Mesenchymal stem cell (in vitro differentiated cells and primary cell): Measurements from ENCODE around the gene TWIST2.
A peak's percentile ranks its signal among the peaks of the same experiment; 100 is the strongest.

Experiments used
- DNase-seq: peaks from one replicate; pipeline ENCODE4 v3.0.0-alpha.2; 2013
- H2AFZ ChIP-seq: one replicate; pipeline ENCODE4 v1.6.1; 2013; ENCODE audit warnings: low read depth, mild to moderate bottlenecking, control low read depth, inconsistent platforms, low read length, moderate library complexity
- H2AK5ac ChIP-seq: 2 replicates; pipeline ENCODE4 v1.6.1; 2013; ENCODE audit warnings: low read length, moderate library complexity, mild to moderate bottlenecking, inconsistent platforms; ENCODE audit not compliant: severe bottlenecking
- H2BK120ac ChIP-seq: one replicate; pipeline ENCODE4 v1.6.1; 2013; ENCODE audit warnings: low read depth, mild to moderate bottlenecking, inconsistent platforms, low read length, moderate library complexity
- H2BK12ac ChIP-seq, 2 experiments: one replicate each; pipeline ENCODE4 v1.6.1; 2013; ENCODE audit warnings: inconsistent platforms in 2 of 2, low read length in 2 of 2, mild to moderate bottlenecking in 2 of 2, moderate library complexity in 2 of 2, control low read depth in 1 of 2
- H2BK15ac ChIP-seq: one replicate; pipeline ENCODE4 v1.6.1; 2013; ENCODE audit warnings: mild to moderate bottlenecking, low read depth, inconsistent platforms; ENCODE audit not compliant: poor library complexity, severe bottlenecking
- H2BK5ac ChIP-seq: 2 replicates; pipeline ENCODE4 v1.6.1; 2013; ENCODE audit warnings: low read depth, mild to moderate bottlenecking, low read length, control low read depth, inconsistent platforms; ENCODE audit not compliant: poor library complexity, severe bottlenecking
- H3K14ac ChIP-seq, 2 experiments: one replicate each; pipeline ENCODE4 v1.6.1; 2013; ENCODE audit warnings: inconsistent platforms in 2 of 2, low read length in 2 of 2, control low read depth in 1 of 2, mild to moderate bottlenecking in 1 of 2, moderate library complexity in 1 of 2
- H3K18ac ChIP-seq, 2 experiments: one replicate each; pipeline ENCODE4 v1.6.1; 2013; ENCODE audit warnings: inconsistent platforms in 2 of 2, low read length in 2 of 2, control low read depth in 1 of 2, low read depth in 1 of 2, mild to moderate bottlenecking in 1 of 2
- H3K23ac ChIP-seq, 2 experiments: one replicate each; pipeline ENCODE4 v1.6.1; 2013; ENCODE audit warnings: inconsistent platforms in 2 of 2, low read length in 2 of 2, mild to moderate bottlenecking in 2 of 2, moderate library complexity in 2 of 2, control low read depth in 1 of 2
- H3K27ac ChIP-seq: 2 replicates; pipeline ENCODE4 v1.5.1; 2013; ENCODE audit warnings: mild to moderate bottlenecking, moderate library complexity, low read length, control low read depth, inconsistent platforms; ENCODE audit not compliant: poor library complexity, severe bottlenecking
- H3K27me3 ChIP-seq, 2 experiments: 2 replicates each; pipeline versions ENCODE4 v1.6.1 to v1.7.0; 2013; ENCODE audit warnings: low read length in 2 of 2, mild to moderate bottlenecking in 2 of 2, moderate library complexity in 2 of 2, control low read depth in 1 of 2, inconsistent platforms in 1 of 2; ENCODE audit not compliant: control insufficient read depth in 1 of 2, insufficient read depth in 1 of 2
- H3K36me3 ChIP-seq, 2 experiments: 2 replicates each; pipeline versions ENCODE4 v1.6.1 to v1.7.0; 2013; ENCODE audit warnings: low read length in 2 of 2, control low read depth in 1 of 2, inconsistent platforms in 1 of 2, low read depth in 1 of 2, mild to moderate bottlenecking in 1 of 2; ENCODE audit not compliant: insufficient read depth in 2 of 2, control insufficient read depth in 1 of 2
- H3K4ac ChIP-seq, 2 experiments: one replicate each; pipeline ENCODE4 v1.6.1; 2013; ENCODE audit warnings: inconsistent platforms in 2 of 2, low read length in 2 of 2, mild to moderate bottlenecking in 2 of 2, moderate library complexity in 2 of 2, control low read depth in 1 of 2, low read depth in 1 of 2
- H3K4me1 ChIP-seq: 2 replicates; pipeline ENCODE4 v1.6.1; 2013; ENCODE audit warnings: low read depth, low read length, control low read depth; ENCODE audit not compliant: control insufficient read depth, insufficient read depth
- H3K4me2 ChIP-seq: 2 replicates; pipeline ENCODE4 v1.6.1; 2013; ENCODE audit warnings: low read length, mild to moderate bottlenecking, inconsistent platforms; ENCODE audit not compliant: poor library complexity, severe bottlenecking
- H3K4me3 ChIP-seq, 2 experiments: 2 replicates each; pipeline versions ENCODE4 v1.5.1 to v1.7.0; 2013; ENCODE audit warnings: low read length in 2 of 2, mild to moderate bottlenecking in 2 of 2, control low read depth in 1 of 2, low read depth in 1 of 2; ENCODE audit not compliant: insufficient read depth in 1 of 2
- H3K79me1 ChIP-seq: replicated peaks from 2 replicates; pipeline ENCODE4 v1.6.1; 2013; ENCODE audit warnings: mild to moderate bottlenecking, control low read depth, low read length, inconsistent platforms; ENCODE audit not compliant: poor library complexity, severe bottlenecking
- H3K9ac ChIP-seq: 2 replicates; pipeline ENCODE4 v1.7.0; 2013; ENCODE audit warnings: mild to moderate bottlenecking, low read length, moderate library complexity
- H3K9me3 ChIP-seq: 2 replicates; pipeline ENCODE4 v1.7.0; 2013; ENCODE audit warnings: mild to moderate bottlenecking, low read length; ENCODE audit not compliant: control insufficient read depth
- H4K8ac ChIP-seq: one replicate; pipeline ENCODE4 v1.6.1; 2013; ENCODE audit warnings: inconsistent platforms, mild to moderate bottlenecking, low read length, moderate library complexity
- H4K91ac ChIP-seq: one replicate; pipeline ENCODE4 v1.6.1; 2013; ENCODE audit warnings: mild to moderate bottlenecking, low read length, inconsistent platforms
- WGBS: methylation state at CpG from one replicate; pipeline ENCODE4 v1.1.7; 2013; ENCODE audit warnings: mixed read lengths; 5-methylcytosine and 5-hydroxymethylcytosine counted together

The TWIST2 gene

DNA sequence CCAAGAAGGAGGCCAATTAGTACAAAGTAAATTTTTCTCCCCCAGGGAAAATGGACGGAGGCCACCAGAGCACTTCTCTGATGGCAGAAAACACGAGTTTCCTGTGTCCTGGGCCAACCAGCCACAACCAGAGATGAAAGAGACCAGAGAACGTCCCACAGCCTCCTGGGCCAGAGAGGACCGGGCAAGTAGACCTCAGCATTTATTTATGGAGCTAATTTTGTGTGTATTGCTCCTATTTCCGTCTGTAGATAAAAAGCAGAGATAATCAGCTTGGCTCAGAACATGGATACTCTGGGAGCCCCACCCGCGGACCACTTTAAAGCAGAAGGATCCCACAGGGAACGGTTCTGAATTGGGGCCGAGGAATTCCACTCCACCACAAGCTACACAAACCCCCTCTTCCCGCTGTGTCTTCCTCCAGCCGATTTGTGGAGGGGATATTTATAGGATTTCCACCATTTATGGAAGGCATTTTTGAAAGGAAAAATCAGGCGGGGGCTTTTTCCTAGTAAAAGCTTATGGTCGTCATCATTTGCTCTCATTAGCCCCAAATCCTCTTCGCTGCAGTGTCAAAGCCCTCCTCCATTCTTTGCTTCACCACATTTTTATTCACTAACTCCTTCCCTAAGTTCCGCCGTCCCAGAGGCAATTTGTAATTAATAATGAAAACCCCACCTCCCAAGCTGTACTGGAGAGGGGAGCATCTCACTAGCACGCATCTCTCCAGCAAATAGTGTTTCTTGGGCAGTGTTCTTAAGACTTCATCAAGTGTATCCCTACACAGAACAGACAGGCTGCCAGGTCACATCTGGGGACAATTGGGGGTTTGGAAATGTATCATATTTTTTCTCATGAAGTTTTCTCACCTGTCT is 43.7 kb upstream of the TWIST2 start:
- Histone ChIP-seq H2BK15ac (no peak overlapping the region), H3K4me1 (no peaks in the 10 kb centered on the region), H3K18ac (no peak overlapping the region), H3K27me3 (peaks cover 0 to 13% of the 10 kb centered on the region in 2 experiments), H3K27ac (no peak overlapping the region), H2AFZ (no peak overlapping the region), H3K4ac (no peak overlapping the region), H4K91ac (no peak overlapping the region), H2BK5ac (no peak overlapping the region), H3K36me3 (no peaks in the 10 kb centered on the region), H3K4me2 (no peak overlapping the region), H3K4me3 (no peak overlapping the region), H2BK120ac (no peak overlapping the region), H3K9me3 (peaks cover 22% of the 10 kb centered on the region), H3K79me1 (no peaks in the 10 kb centered on the region), H4K8ac (no peak overlapping the region), H3K14ac (no peak overlapping the region), H2BK12ac (no peak overlapping the region), H3K9ac (peak overlapping the region; percentile 26), H3K23ac (no peak overlapping the region), H2AK5ac (no peak overlapping the region)
- no peak for DNase-seq
- 69% methylated on average over 11 of the region's 17 CpGs for WGBS

DNA sequence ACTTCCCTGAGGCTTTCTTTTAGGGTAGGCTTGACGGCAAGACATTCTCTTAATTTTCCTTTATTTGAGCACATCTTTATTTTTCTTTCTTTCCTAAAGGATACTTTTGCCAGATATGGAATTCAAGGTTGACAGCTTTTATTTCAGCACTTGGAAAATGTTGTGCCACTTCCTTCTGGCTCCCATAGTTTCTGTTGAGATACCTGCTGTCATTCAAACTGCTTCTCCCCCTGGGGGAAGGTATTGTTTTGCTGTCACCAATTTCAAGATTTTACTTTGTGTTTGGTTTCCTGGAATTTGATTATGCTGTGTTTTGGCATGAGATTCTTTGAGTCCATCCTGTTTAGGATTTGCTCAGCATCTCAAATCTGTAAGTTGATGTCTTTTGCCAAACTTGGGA is 39.1 kb upstream of the TWIST2 start:
- no peak overlapping the region for H4K91ac ChIP-seq
- no peak for DNase-seq
- no peak overlapping the region for H3K4me2 ChIP-seq
- no peak overlapping the region for H3K14ac ChIP-seq
- no peak overlapping the region for H2BK120ac ChIP-seq
- H3K4me3 ChIP-seq: no peak overlapping the region
- no peak overlapping the region for H2BK5ac ChIP-seq
- no peak overlapping the region for H4K8ac ChIP-seq
- no peak overlapping the region for H3K23ac ChIP-seq
- no CpG with 5 or more reads among the region's 1 CpG for WGBS
- H3K4me1 ChIP-seq: no peaks in the 10 kb centered on the region
- H3K9me3 ChIP-seq: peaks cover 36% of the 10 kb centered on the region
- no peak overlapping the region for H3K27ac ChIP-seq
- no peaks in the 10 kb centered on the region for H3K36me3 ChIP-seq
- no peak overlapping the region for H3K18ac ChIP-seq
- no peak overlapping the region for H2BK15ac ChIP-seq
- no peak overlapping the region for H2BK12ac ChIP-seq
- no peak overlapping the region for H2AFZ ChIP-seq
- no peak overlapping the region for H3K4ac ChIP-seq
- no peaks in the 10 kb centered on the region for H3K79me1 ChIP-seq
- H3K9ac ChIP-seq: no peak overlapping the region
- no peak overlapping the region for H2AK5ac ChIP-seq
- H3K27me3 ChIP-seq: peaks cover 5 to 7% of the 10 kb centered on the region in 2 experiments

DNA sequence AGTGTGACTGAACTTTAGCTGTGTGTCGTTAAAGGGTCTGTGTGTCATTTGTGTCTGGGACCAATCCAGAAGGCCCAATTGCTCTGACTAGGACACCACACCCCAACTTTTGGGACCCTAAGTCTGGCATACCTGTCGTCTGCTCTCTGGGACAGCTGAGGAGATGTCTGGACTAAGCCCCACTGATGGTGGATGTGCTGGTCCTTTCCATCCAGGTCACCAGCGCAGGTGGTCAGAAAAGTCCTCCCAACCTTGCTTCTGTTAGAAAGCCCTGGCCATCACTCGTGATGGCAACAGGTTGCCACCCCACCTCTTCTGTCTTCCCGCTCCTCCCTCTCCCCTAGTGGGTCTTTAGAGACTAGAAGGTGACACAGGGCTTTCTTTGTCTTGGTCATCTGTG is 37.6 kb upstream of the TWIST2 start:
- H2BK120ac ChIP-seq: no peak overlapping the region
- H3K36me3 ChIP-seq: no peaks in the 10 kb centered on the region
- no peak overlapping the region for H2BK5ac ChIP-seq
- no peak overlapping the region for H4K91ac ChIP-seq
- H3K27ac ChIP-seq: no peak overlapping the region
- no peak overlapping the region for H3K4me2 ChIP-seq
- H2AK5ac ChIP-seq: no peak overlapping the region
- H3K4me3 ChIP-seq: no peak overlapping the region
- H3K9me3 ChIP-seq: peaks cover 36% of the 10 kb centered on the region
- H4K8ac ChIP-seq: no peak overlapping the region
- no peaks in the 10 kb centered on the region for H3K4me1 ChIP-seq
- no peak overlapping the region for H3K18ac ChIP-seq
- no peak overlapping the region for H2AFZ ChIP-seq
- H3K27me3 ChIP-seq: peaks cover 0 to 7% of the 10 kb centered on the region in 2 experiments
- 76% methylated on average over 3 of the region's 5 CpGs for WGBS
- no peak overlapping the region for H3K23ac ChIP-seq
- H2BK15ac ChIP-seq: no peak overlapping the region
- no peak overlapping the region for H3K14ac ChIP-seq
- no peak overlapping the region for H3K9ac ChIP-seq
- no peaks in the 10 kb centered on the region for H3K79me1 ChIP-seq
- H2BK12ac ChIP-seq: no peak overlapping the region
- no peak overlapping the region for H3K4ac ChIP-seq
- no peak for DNase-seq

DNA sequence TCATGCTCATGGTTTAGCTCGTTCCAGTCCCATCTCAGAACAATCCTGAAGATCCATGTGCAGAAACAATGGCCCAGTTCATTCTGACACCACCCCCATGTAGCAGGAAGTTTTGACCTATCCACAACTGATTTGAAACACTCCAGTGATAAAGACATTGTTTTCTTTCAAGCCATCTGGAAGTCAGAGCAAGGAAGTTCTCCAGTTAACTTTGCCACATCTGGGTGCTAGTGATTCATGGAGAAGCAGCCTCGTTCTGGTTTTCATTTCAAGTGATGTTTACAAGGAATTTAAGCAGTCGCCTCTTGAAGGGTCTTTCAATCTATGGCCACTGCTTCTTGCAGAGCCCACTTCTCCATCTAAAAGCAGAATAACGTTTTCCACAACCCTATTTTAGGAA is 36.6 kb upstream of the TWIST2 start:
- no peaks in the 10 kb centered on the region for H3K79me1 ChIP-seq
- no peak overlapping the region for H2BK5ac ChIP-seq
- no peak overlapping the region for H3K4ac ChIP-seq
- peak overlapping the region; percentile 90 for H3K9ac ChIP-seq
- H3K36me3 ChIP-seq: no peaks in the 10 kb centered on the region
- H3K23ac ChIP-seq: no peak overlapping the region
- H4K91ac ChIP-seq: no peak overlapping the region
- no peak overlapping the region for H2AK5ac ChIP-seq
- no peak overlapping the region for H2BK15ac ChIP-seq
- H2BK12ac ChIP-seq: no peak overlapping the region
- WGBS: 39% methylated on average over 3 of the region's 4 CpGs
- H3K9me3 ChIP-seq: peaks cover 36% of the 10 kb centered on the region
- no peak overlapping the region for H2BK120ac ChIP-seq
- H3K18ac ChIP-seq: no peak overlapping the region
- H3K4me1 ChIP-seq: no peaks in the 10 kb centered on the region
- H3K27ac ChIP-seq: no peak overlapping the region
- DNase-seq: no peak
- H3K4me2 ChIP-seq: no peak overlapping the region
- no peak overlapping the region for H4K8ac ChIP-seq
- no peak overlapping the region for H2AFZ ChIP-seq
- peak overlapping the region in 1 of 2 experiments; percentile 47 for H3K4me3 ChIP-seq
- H3K14ac ChIP-seq: no peak overlapping the region
- peaks cover 3 to 7% of the 10 kb centered on the region in 2 experiments for H3K27me3 ChIP-seq
